ENCODE data around the gene CTDSPL2.

DNA sequence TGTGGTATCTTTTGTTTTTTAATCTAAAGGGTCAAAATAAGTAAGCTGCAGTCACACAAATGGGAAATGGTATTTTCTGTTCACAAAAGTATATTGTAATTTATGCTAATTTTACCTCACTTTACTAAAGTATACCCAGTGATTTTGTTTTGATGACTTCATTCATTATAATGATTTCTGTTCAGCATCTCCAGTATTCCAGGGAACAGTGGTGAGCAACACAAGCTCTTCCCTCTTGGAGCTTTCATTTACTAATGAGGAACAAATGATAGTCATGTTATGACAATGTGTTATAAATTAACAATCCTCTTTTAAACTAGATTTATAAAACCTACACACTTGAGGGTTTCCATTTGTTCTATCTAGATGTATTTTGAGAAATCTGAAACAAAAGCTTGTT, 89.0 kb downstream of the CTDSPL2 start:
- TF ChIP-seq, protein P1, sequence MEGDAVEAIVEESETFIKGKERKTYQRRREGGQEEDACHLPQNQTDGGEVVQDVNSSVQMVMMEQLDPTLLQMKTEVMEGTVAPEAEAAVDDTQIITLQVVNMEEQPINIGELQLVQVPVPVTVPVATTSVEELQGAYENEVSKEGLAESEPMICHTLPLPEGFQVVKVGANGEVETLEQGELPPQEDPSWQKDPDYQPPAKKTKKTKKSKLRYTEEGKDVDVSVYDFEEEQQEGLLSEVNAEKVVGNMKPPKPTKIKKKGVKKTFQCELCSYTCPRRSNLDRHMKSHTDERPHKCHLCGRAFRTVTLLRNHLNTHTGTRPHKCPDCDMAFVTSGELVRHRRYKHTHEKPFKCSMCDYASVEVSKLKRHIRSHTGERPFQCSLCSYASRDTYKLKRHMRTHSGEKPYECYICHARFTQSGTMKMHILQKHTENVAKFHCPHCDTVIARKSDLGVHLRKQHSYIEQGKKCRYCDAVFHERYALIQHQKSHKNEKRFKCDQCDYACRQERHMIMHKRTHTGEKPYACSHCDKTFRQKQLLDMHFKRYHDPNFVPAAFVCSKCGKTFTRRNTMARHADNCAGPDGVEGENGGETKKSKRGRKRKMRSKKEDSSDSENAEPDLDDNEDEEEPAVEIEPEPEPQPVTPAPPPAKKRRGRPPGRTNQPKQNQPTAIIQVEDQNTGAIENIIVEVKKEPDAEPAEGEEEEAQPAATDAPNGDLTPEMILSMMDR (IDR thresholded peaks at IDR 0.05): no peak
- TF ChIP-seq ZFX (IDR thresholded peaks at IDR 0.05; ENCODE audit: borderline replicate concordance): no peak

Data from 22Rv1 (cell line).